ENCODE measurements around the gene MCCD1.

- TF ChIP-seq, protein P1, sequence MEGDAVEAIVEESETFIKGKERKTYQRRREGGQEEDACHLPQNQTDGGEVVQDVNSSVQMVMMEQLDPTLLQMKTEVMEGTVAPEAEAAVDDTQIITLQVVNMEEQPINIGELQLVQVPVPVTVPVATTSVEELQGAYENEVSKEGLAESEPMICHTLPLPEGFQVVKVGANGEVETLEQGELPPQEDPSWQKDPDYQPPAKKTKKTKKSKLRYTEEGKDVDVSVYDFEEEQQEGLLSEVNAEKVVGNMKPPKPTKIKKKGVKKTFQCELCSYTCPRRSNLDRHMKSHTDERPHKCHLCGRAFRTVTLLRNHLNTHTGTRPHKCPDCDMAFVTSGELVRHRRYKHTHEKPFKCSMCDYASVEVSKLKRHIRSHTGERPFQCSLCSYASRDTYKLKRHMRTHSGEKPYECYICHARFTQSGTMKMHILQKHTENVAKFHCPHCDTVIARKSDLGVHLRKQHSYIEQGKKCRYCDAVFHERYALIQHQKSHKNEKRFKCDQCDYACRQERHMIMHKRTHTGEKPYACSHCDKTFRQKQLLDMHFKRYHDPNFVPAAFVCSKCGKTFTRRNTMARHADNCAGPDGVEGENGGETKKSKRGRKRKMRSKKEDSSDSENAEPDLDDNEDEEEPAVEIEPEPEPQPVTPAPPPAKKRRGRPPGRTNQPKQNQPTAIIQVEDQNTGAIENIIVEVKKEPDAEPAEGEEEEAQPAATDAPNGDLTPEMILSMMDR (conservative IDR thresholded peaks at IDR 0.05; ENCODE audit: low read depth, low read length) = no peak
- no peak for TF ChIP-seq EZH2phosphoT487 (IDR thresholded peaks at IDR 0.05; ENCODE audit: borderline replicate concordance, low read length)
Observed at GRCh38 chr6:31529329-31530150, 778 bp downstream of the MCCD1 start.
